CD14-positive monocyte (primary cell): ENCODE measurements around the gene ZNF527. TPM values are rescaled to one million over a fixed set of nuclear protein-coding genes. Genes with fewer than 3 reads are reported as not detected.

Experiments used
- DNase-seq, 3 donors: peaks; one replicate each; pipeline ENCODE4 v3.0.0-alpha.2; 2011 to 2022
- H2AFZ ChIP-seq: 2 replicates; pipeline ENCODE4 v1.6.0; 2012; ENCODE audit warnings: mild to moderate bottlenecking, low read depth, low read length, inconsistent platforms; ENCODE audit not compliant: insufficient read depth, poor library complexity, severe bottlenecking
- H3K27ac ChIP-seq, 2 donors: 1 replicate in 1 of 2; 2 replicates in 1 of 2; pipeline ENCODE4 v1.5.1; 2012 to 2013; ENCODE audit warnings: low read length in 2 of 2, control low read depth in 1 of 2, inconsistent platforms in 1 of 2, low read depth in 1 of 2, mild to moderate bottlenecking in 1 of 2
- H3K27me3 ChIP-seq, 2 donors: one replicate each; pipeline versions ENCODE4 v1.6.0 to v1.6.1; 2011 to 2013; ENCODE audit warnings: low read length in 2 of 2; ENCODE audit not compliant: control insufficient read depth in 2 of 2, insufficient read depth in 2 of 2
- H3K36me3 ChIP-seq, 2 donors: replicated peaks in 1 of 2; 1 replicate in 1 of 2; 2 replicates in 1 of 2; pipeline versions ENCODE4 v1.5.1 to v1.6.1; 2012 to 2013; ENCODE audit warnings: low read length in 2 of 2, control low read depth in 1 of 2, inconsistent platforms in 1 of 2, mild to moderate bottlenecking in 1 of 2; ENCODE audit not compliant: insufficient read depth in 2 of 2, control insufficient read depth in 1 of 2
- H3K4me1 ChIP-seq, 2 donors: 1 replicate in 1 of 2; 2 replicates in 1 of 2; pipeline versions ENCODE4 v1.5.1 to v1.6.1; 2012 to 2013; ENCODE audit warnings: low read length in 2 of 2, control low read depth in 1 of 2, inconsistent platforms in 1 of 2, mild to moderate bottlenecking in 1 of 2, moderate library complexity in 1 of 2; ENCODE audit not compliant: insufficient read depth in 2 of 2, control insufficient read depth in 1 of 2
- H3K4me2 ChIP-seq: replicated peaks from 2 replicates; pipeline ENCODE3; 2012; ENCODE audit warnings: low read length, moderate library complexity, mild to moderate bottlenecking; ENCODE audit not compliant: poor library complexity, severe bottlenecking; ENCODE audit errors: extremely low read depth
- H3K4me3 ChIP-seq, 3 experiments: fragments of 200-600 bp in 1 of 3; sonication (generic) in 1 of 3; replicated peaks in 1 of 3; 1 replicate in 2 of 3; 2 replicates in 1 of 3; pipeline ENCODE4 v1.5.1; 2011 to 2013; ENCODE audit warnings: low read length in 3 of 3, mild to moderate bottlenecking in 3 of 3, control low read depth in 2 of 3, low read depth in 2 of 3, inconsistent platforms in 1 of 3, moderate library complexity in 1 of 3
- H3K79me2 ChIP-seq: 2 replicates; pipeline ENCODE4 v1.6.0; 2012; ENCODE audit warnings: mild to moderate bottlenecking, control low read depth, inconsistent platforms, low read length, moderate library complexity; ENCODE audit not compliant: insufficient read depth
- H3K9ac ChIP-seq: 2 replicates; pipeline ENCODE4 v1.6.0; 2017; ENCODE audit warnings: low read length, mild to moderate bottlenecking; ENCODE audit not compliant: insufficient read depth, poor library complexity, severe bottlenecking
- H3K9me3 ChIP-seq, 2 donors: replicated peaks in 1 of 2; 1 replicate in 1 of 2; 2 replicates in 1 of 2; pipeline versions ENCODE4 v1.5.1 to v1.6.1; 2012 to 2013; ENCODE audit warnings: low read length in 2 of 2, control low read depth in 1 of 2; ENCODE audit not compliant: control insufficient read depth in 1 of 2, insufficient read depth in 1 of 2
- H4K20me1 ChIP-seq: 2 replicates; pipeline ENCODE4 v1.6.0; 2012; ENCODE audit warnings: mild to moderate bottlenecking, low read length, control low read depth, moderate library complexity; ENCODE audit not compliant: insufficient read depth
- H3K27ac Mint-ChIP-seq, 7 donors: one replicate each; pipeline ENCODE4 v1.8.0; 2020; ENCODE audit warnings: mild to moderate bottlenecking in 7 of 7, mixed read lengths in 7 of 7, moderate library complexity in 6 of 7, inconsistent platforms in 2 of 7
- H3K27me3 Mint-ChIP-seq, 3 donors: one replicate each; pipeline ENCODE4 v1.8.0; 2021 to 2022; ENCODE audit warnings: low read depth in 3 of 3, mild to moderate bottlenecking in 3 of 3, mixed read lengths in 3 of 3, moderate library complexity in 3 of 3, inconsistent platforms in 1 of 3
- H3K36me3 Mint-ChIP-seq, 2 donors: one replicate each; pipeline ENCODE4 v1.8.0; 2020; ENCODE audit warnings: mixed read lengths in 2 of 2, inconsistent platforms in 1 of 2, mild to moderate bottlenecking in 1 of 2
- H3K4me1 Mint-ChIP-seq: one replicate; pipeline ENCODE4 v1.8.0; 2020; ENCODE audit warnings: mild to moderate bottlenecking, mixed read lengths
- H3K4me3 Mint-ChIP-seq, 2 donors: one replicate each; pipeline ENCODE4 v1.8.0; 2020; ENCODE audit warnings: mild to moderate bottlenecking in 2 of 2, mixed read lengths in 2 of 2, moderate library complexity in 1 of 2
- H3K9me3 Mint-ChIP-seq, 7 donors: one replicate each; pipeline ENCODE4 v1.8.0; 2020 to 2022; ENCODE audit warnings: mixed read lengths in 7 of 7, mild to moderate bottlenecking in 6 of 7, moderate library complexity in 6 of 7, inconsistent platforms in 2 of 7
- CTCF ChIP-seq: fragments of 200-600 bp; IDR thresholded peaks from one replicate; pipeline ENCODE4 v1.8.0; 2022; ENCODE audit warnings: antibody characterized with exemption, mild to moderate bottlenecking
- WGBS: methylation state at CpG from one replicate; pipeline ENCODE4 v1.1.5; 2013; ENCODE audit warnings: missing lambda C conversion rate; ENCODE audit not compliant: insufficient coverage; 5-methylcytosine and 5-hydroxymethylcytosine counted together
- intact Hi-C, 2 donors: fragments of 100-400 bp; cut with micrococcal nuclease; formaldehyde crosslinking; loops; one replicate each; pipeline versions ENCODE4 v1.15.0 to v1.15.1; 2023
- polyA plus RNA-seq, 3 donors: library from polyadenylated mRNA; depleted of rRNA in 1 of 3; unstranded in 2 of 3; stranded (reverse) in 1 of 3; fragments of 300-500 nt in 2 of 3; fragments of >200 nt in 1 of 3; fragmentation: Illumina TruSeq in 2 of 3; gene quantifications; 1 replicate in 2 of 3; 2 replicates in 1 of 3; pipeline ENCODE4 v1.2.3, GENCODE V29; 2012 to 2021

ZNF527 gene
- polyA plus RNA-seq, 3 donors = 0.83 to 1.6 (median 1.3) TPM

DNA sequence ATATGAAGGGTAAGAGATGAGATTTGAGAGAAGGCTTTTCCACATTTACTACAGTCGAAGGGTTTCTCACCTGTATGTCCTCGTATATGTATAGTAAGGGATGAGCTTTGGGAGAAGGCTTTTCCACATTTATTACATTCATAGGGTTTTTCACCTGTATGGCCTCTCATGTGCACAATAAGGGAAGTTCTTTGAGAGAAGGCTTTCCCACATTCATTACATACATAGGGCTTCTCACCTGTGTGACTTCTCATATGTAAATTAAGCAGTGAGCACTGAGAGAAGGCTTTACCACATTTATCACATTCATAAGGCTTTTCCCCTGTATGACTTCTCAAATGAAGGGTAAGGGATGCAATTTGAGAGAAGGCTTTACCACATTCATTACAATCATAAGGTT, 41.8 kb downstream of the ZNF527 start:
- intact Hi-C loops = no loop called here
- Mint-ChIP-seq H3K4me3 (no peak overlapping the region), H3K36me3 (peaks cover 5 to 15% of the 10 kb centered on the region in 2 donors), H3K27ac (no peak overlapping the region), H3K9me3 (peaks cover 26 to 89% (median 81%) of the 10 kb centered on the region in 7 donors), H3K4me1 (no peaks in the 10 kb centered on the region), H3K27me3 (no peaks in the 10 kb centered on the region)
- H4K20me1 ChIP-seq = no peaks in the 10 kb centered on the region
- H3K9me3 ChIP-seq = peaks cover 38 to 99% of the 10 kb centered on the region in 2 donors
- no peak overlapping the region for H2AFZ ChIP-seq
- peak overlapping the region in 1 of 3 experiments; percentile 30 for H3K4me3 ChIP-seq
- no peak for TF ChIP-seq CTCF
- no CpG with 5 or more reads among the region's 2 CpGs for WGBS
- H3K4me1 ChIP-seq = no peaks in the 10 kb centered on the region
- H3K79me2 ChIP-seq = no peaks in the 10 kb centered on the region
- no peaks in the 10 kb centered on the region for H3K27me3 ChIP-seq
- H3K4me2 ChIP-seq = no peak overlapping the region
- no peak overlapping the region for H3K27ac ChIP-seq
- no peak for DNase-seq
- H3K9ac ChIP-seq = no peak overlapping the region
- H3K36me3 ChIP-seq = peaks cover 3 to 30% of the 10 kb centered on the region in 2 donors

- H3K27ac ChIP-seq = no peak overlapping the region
- no CpG with 5 or more reads among the region's 1 CpG for WGBS
- H3K79me2 ChIP-seq = no peaks in the 10 kb centered on the region
- H3K4me3 ChIP-seq = peak overlapping the region in 1 of 3 experiments; percentile 30
- Mint-ChIP-seq H3K4me1 (no peaks in the 10 kb centered on the region), H3K27ac (no peak overlapping the region), H3K36me3 (peaks cover 5 to 15% of the 10 kb centered on the region in 2 donors), H3K4me3 (no peak overlapping the region), H3K9me3 (peaks cover 29 to 88% (median 81%) of the 10 kb centered on the region in 7 donors), H3K27me3 (no peaks in the 10 kb centered on the region)
- no peaks in the 10 kb centered on the region for H3K4me1 ChIP-seq
- no peak overlapping the region for H2AFZ ChIP-seq
- no peak overlapping the region for H3K9ac ChIP-seq
- peaks cover 3 to 34% of the 10 kb centered on the region in 2 donors for H3K36me3 ChIP-seq
- H4K20me1 ChIP-seq = no peaks in the 10 kb centered on the region
- H3K9me3 ChIP-seq = peaks cover 34 to 97% of the 10 kb centered on the region in 2 donors
- intact Hi-C loops = no loop called here
- no peak overlapping the region for H3K4me2 ChIP-seq
- no peaks in the 10 kb centered on the region for H3K27me3 ChIP-seq
- no peak for TF ChIP-seq CTCF
- DNase-seq = no peak
These were observed 42.6 kb downstream of the ZNF527 start for GRCh38 chr19:37413313-37414084.

Other genes starting within 250 kb of the ZNF527 start
- gene ZNF585A, start 198.4 kb upstream of the ZNF527 start, polyA plus RNA-seq = 10 to 100 TPM in 2 of 3 donors, 1 to 10 TPM in 1; 6.4 to 25.5 (median 23.2) TPM
- gene ZNF585B, start 160.6 kb upstream of the ZNF527 start, polyA plus RNA-seq = 1 to 10 TPM; 1.4 to 2.8 (median 2.6) TPM
- gene ZNF383, start 152.9 kb upstream of the ZNF527 start, polyA plus RNA-seq = 1 to 10 TPM; 2.8 to 4.2 (median 3.5) TPM
- 1 to 10 TPM in 1 of 3 donors, under 1 TPM in 2; 0.79 to 1.2 (median 0.83) TPM for gene ZNF569, start 96.3 kb downstream of the ZNF527 start, polyA plus RNA-seq
- 1 to 10 TPM in 1 of 3 donors, under 1 TPM in 2; 0.12 to 1.1 (median 0.80) TPM for gene ZNF570, start 98.3 kb downstream of the ZNF527 start, polyA plus RNA-seq
- gene ZNF793, start 135.8 kb downstream of the ZNF527 start, polyA plus RNA-seq = under 1 TPM in 1 of 3 donors, not detected in 2; 0.08 TPM
- under 1 TPM; 0.32 to 0.56 (median 0.39) TPM for gene ZNF571, start 223.7 kb downstream of the ZNF527 start, polyA plus RNA-seq
- under 1 TPM in 1 of 3 donors, not detected in 2; 0.21 TPM for gene ZNF540, start 223.8 kb downstream of the ZNF527 start, polyA plus RNA-seq